Measurements from ENCODE around the gene CPT1A.

Gene CPT1A

DNA sequence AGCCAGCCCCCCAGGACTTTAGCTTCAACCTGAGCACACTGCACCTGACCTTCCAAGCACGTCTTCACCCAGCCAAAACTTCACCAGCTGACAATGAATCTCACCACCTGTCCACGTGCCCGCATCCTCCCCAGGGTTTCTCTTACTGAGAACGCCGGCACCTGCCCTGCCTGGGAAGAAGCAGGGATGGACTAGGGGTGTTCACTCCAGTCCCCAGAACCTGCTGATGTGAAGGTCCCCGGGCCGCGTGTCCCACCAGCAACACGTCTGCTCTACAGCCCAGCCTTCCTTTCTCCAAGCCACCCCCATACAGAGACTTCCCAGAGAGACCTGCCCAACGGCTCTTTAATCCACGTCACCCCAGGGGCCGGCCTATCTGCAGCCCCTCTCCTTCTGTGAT is 12.8 kb downstream of the CPT1A start:
- no peak for DNase-seq

GRCh38 chr11:68828155-68828931 is 13.4 kb downstream of the CPT1A start:
- no peak for DNase-seq

DNA sequence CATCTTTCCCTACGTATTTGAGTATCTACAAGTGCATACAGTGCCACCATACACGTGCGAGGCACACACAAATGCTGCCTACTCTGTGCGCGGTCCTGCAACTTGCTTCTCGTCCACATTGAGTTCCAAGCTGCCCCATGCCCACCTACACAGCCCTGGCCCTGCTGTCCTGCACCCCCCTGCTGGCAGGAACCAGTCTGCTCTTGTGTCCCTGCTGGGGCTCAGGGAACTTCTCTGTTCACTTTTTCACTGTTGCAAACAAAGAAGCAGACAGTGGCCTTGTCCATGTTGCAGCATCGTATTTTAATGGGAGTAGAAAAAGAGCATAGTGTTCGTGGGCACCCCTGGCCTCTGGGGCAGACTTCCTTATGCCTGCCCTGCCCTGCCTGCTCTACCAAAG is 14.0 kb downstream of the CPT1A start:
- no peak for DNase-seq

GRCh38 chr11:68826726-68827125 is 15.0 kb downstream of the CPT1A start:
- DNase-seq: no peak

DNA sequence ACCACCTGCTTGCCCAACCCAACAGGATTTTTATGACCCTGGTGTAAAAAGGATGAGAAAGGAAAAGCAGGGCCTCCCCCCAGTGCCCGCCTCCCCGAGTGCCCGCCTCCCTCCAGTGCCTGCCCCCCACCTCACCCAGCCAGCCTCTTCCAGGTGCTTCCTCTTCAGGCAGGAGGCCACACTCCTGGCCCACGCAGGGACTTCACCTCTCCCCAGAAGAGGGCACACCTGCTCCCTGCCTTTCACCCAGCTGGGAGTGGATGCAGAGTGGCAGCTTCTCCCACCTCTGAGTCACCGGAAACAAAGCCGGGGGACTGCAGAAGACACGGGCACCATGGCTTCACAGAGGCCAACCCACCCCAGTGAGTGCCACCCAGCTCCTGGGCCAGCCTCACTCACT is 16.1 kb downstream of the CPT1A start:
- DNase-seq: peak; percentile 23

- no peak for DNase-seq
These were observed 19.2 kb downstream of the CPT1A start for GRCh38 chr11:68822546-68822945.

- no peak for DNase-seq
These were observed 20.0 kb downstream of the CPT1A start for GRCh38 chr11:68821670-68822069.

GRCh38 chr11:68819362-68819761 is 22.4 kb downstream of the CPT1A start:
- no peak for DNase-seq

GRCh38 chr11:68818181-68818580 is 23.5 kb downstream of the CPT1A start:
- DNase-seq: no peak

- no peak for DNase-seq
These were observed 24.2 kb downstream of the CPT1A start for GRCh38 chr11:68817554-68817953.

DNA sequence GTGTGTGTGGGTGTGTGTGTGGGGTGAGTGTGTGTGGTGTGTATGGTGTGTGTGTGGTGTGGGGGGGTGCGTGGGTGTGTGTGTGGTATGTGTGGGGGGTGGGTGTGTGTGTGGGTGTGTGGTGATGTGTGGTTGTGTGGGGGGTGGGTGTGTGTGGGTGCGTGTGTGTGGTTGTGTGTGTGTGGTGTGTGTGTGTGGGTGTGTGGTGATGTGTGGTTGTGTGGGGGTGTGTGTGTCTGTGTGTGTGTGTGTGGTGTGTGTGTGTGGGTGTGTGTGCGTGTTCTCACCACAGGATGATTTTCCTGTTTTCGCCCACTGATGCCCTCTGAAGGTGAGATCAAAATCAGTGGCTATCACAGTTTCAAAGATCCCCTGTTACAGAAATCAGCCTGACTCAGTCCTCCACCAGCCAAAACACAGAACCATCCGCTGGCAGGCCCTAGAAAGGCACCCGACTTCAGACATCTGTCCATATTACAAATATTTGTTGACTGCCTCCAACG is 24.7 kb downstream of the CPT1A start:
- peak; percentile 29 for DNase-seq

DNA sequence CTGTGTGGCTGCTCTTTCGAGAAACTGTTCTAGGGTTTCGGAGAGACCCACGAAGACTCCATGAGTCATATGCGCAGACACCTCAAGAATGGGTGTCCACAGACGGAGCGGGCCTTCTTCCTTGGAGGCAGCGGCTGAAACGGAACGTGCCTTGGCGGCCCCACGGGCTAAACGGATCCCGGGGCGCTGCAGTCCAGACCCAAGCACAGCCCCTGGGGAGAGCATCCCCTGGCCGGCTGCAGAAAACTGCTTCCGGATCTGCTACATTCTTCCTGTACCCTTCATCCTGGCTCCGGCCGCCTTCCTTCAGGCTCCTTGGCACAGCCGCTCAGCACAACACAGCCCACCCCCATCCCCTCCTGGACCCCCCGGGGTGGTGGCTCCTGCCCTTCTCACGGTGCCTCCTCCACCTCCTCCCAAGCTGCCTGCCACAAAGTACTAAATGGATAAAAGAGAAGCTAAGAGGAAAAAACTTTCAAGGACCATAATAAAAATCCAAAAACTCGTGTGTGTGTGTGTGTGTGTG is 25.4 kb downstream of the CPT1A start:
- no peak for DNase-seq

- DNase-seq: no peak
These were observed 27.9 kb downstream of the CPT1A start for GRCh38 chr11:68813773-68814172.

- DNase-seq: no peak
These were observed 29.2 kb downstream of the CPT1A start for GRCh38 chr11:68812526-68812925.

GRCh38 chr11:68810164-68810563 is 31.6 kb downstream of the CPT1A start:
- no peak for DNase-seq

- no peak for DNase-seq
These were observed 32.2 kb downstream of the CPT1A start for GRCh38 chr11:68809506-68809905.

DNA sequence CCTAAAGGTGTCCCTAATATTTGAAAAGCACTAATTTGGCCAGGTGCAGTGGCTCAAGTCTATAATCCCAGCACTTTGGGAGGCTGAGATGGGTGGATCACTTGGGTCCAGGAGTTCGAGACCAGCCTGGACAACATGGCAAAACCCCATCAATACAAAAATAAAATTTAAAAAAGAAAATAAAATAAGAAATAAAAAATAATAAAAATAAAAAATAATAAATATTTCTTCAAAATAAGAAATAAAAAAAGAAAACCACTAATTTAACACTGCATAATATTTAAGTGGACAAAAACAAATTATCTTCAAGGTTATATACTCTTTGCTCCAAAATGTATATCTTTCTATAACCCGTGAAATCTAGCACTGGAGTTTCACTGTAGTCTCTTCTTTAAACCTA is 32.9 kb downstream of the CPT1A start:
- no peak for DNase-seq

GRCh38 chr11:68806931-68807844 is 34.5 kb downstream of the CPT1A start:
- DNase-seq: no peak

GRCh38 chr11:68804786-68805185 is 36.9 kb downstream of the CPT1A start:
- DNase-seq: no peak

- DNase-seq: no peak
These were observed 38.0 kb downstream of the CPT1A start for GRCh38 chr11:68803766-68804165.

GRCh38 chr11:68798221-68798813 is 43.4 kb downstream of the CPT1A start:
- DNase-seq: peak; percentile 29

GRCh38 chr11:68796801-68797200 is 44.9 kb downstream of the CPT1A start:
- no peak for DNase-seq

DNA sequence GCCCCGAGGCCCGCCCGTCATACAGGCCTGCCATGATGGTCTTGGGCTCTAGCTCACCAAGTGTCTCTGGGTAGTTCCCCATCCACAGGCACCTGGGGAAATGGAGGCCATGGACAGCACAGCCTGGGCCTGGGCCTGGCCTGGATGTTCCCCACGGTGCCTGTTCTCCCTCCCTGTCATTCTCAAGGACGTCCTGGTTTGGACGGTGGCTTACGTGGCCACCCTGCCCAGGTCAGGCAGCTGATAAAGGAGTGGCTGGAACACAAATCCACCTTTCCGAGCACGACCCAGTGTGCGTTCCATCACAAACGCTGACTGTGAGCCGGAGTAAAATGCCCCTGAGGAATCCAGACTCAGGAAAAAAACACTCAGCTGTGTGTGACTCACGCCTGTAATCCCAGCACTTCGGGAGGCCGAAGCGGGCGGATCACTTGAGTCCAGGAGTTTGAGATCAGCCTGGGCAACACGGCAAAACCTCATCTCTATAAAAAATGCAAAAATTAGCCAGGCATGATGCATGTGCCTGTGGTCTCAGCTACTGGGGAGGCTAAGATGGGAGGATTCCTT is 49.2 kb downstream of the CPT1A start:
- no peak for DNase-seq

Measured in stimulated activated naive CD4-positive, alpha-beta T cell treated with Interleukin-2 at 50 U/mL for 16 hours (primary cell).